ENCODE data around the gene EDN2. TPM values are rescaled to one million over a fixed set of nuclear protein-coding genes. Genes with fewer than 3 reads are reported as not detected.

The EDN2 gene
- total RNA-seq, 1 experiment from 2014 or later: 0.24 TPM

GRCh38 chr1:41465741-41466140 is 18.7 kb downstream of the EDN2 start:
- H3K4me1 ChIP-seq (ENCODE audit: insufficient read depth, low read length): no peaks in the 10 kb centered on the region
- Mint-ChIP-seq H3K27me3 (ENCODE audit: low read depth) (peaks cover 1% of the 10 kb centered on the region; the same call in 1 of the 2 replicates), H3K27ac (no peak overlapping the region), H3K4me3 (no peak overlapping the region), H3K9me3 (no peaks in the 10 kb centered on the region), H3K4me1 (no peaks in the 10 kb centered on the region), H3K36me3 (ENCODE audit: insufficient read depth in 1 of 3, low read depth in 3 of 3) (no peaks in the 10 kb centered on the region)
- no peak overlapping the region for H4K91ac ChIP-seq (ENCODE audit: insufficient read length, low read depth, low read length)
- no peak overlapping the region for H2BK5ac ChIP-seq (ENCODE audit: insufficient read length, low read length)
- no peak overlapping the region for H2BK120ac ChIP-seq (ENCODE audit: low read depth, low read length, poor library complexity, severe bottlenecking)
- no peak overlapping the region for H2AK5ac ChIP-seq (ENCODE audit: insufficient read length, low read length)
- no peaks in the 10 kb centered on the region for H4K20me1 ChIP-seq (ENCODE audit: control insufficient read depth, insufficient read depth, insufficient read length)
- TF ChIP-seq CTCF (conservative IDR thresholded peaks at IDR 0.05): no peak
- H3K9me3 ChIP-seq (ENCODE audit: control insufficient read depth, low read depth, low read length): no peaks in the 10 kb centered on the region
- H2BK20ac ChIP-seq (ENCODE audit: low read depth, low read length, poor library complexity, severe bottlenecking): no peak overlapping the region
- no peaks in the 10 kb centered on the region for H3K23me2 ChIP-seq (ENCODE audit: insufficient read length, low read depth, low read length, poor library complexity, severe bottlenecking)
- H3K9ac ChIP-seq (ENCODE audit: extremely low read depth, insufficient read length, low read length): no peak overlapping the region
- H3K27ac ChIP-seq (ENCODE audit: insufficient read length, low read depth, low read length): no peak overlapping the region
- H3K23ac ChIP-seq (ENCODE audit: insufficient read length, low read depth, low read length): no peak overlapping the region
- no peaks in the 10 kb centered on the region for H3K79me1 ChIP-seq (ENCODE audit: insufficient read depth, low read depth, low read length, poor library complexity, severe bottlenecking)
- no peak overlapping the region for H3K18ac ChIP-seq (ENCODE audit: insufficient read length, low read depth, low read length)
- H2BK15ac ChIP-seq (ENCODE audit: low read depth, low read length): no peak overlapping the region
- no peak overlapping the region for H2AFZ ChIP-seq (ENCODE audit: low read length)
- no peaks in the 10 kb centered on the region for H3K27me3 ChIP-seq (ENCODE audit: insufficient read depth, low read length)
- H4K5ac ChIP-seq (ENCODE audit: insufficient read length, low read depth, low read length): no peak overlapping the region
- DNase-seq: no peak
- H3K4ac ChIP-seq (ENCODE audit: low read depth, low read length): no peak overlapping the region
- H3K14ac ChIP-seq (ENCODE audit: insufficient read depth, low read length): no peak overlapping the region
- H3K4me2 ChIP-seq (ENCODE audit: insufficient read depth, insufficient read length, low read length): no peak overlapping the region
- no peak overlapping the region for H3T11ph ChIP-seq (ENCODE audit: low read length)
- no peak overlapping the region for H3K56ac ChIP-seq (ENCODE audit: insufficient read length, low read depth, low read length)
- no CpG with 5 or more reads among the region's 1 CpG for WGBS (ENCODE audit: extremely low coverage, insufficient read length, low lambda C conversion rate)
- H3K79me2 ChIP-seq (ENCODE audit: insufficient read depth, low read length): no peaks in the 10 kb centered on the region
- H2BK12ac ChIP-seq (ENCODE audit: insufficient read length, low read depth, low read length): no peak overlapping the region
- H4K8ac ChIP-seq (replicated peaks; ENCODE audit: insufficient read length, low read depth, low read length): no peak overlapping the region

All from H9 (cell line).